ENCODE results near the gene EIF4E.
"Not testable (repeated sequence)": the region's sequence is repeated elsewhere in the genome, so short reads cannot be mapped to it uniquely, and the experiment has no call there.

Gene EIF4E

DNA sequence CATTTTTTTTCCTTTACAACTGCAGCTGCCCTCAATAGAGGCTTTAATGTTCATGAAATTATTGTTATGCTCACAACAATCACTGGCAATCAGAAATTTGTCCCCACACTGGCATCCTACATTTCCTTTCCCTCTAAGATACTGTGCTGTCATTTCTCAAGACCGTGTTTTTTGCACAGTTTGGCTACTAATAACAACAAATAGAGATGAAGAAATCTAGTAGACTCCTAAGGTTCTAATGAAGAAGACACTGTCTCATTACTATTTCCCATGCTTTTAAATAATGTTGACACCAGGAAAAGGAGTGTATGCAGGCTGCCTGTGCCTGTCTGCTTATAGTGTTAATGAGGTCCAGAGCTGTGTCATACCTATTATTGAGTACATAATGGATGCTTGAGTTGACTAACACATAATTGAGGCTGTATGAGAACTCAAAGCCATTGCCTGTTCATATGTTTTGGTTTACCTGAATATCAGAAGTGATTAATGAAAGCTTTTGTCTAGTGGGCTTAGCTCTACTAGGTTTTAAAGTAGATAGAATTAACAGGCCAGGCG, 1.5 kb upstream of the EIF4E start:
- DNase-seq, result peak; percentile 50 to 86 (median 80)

DNA sequence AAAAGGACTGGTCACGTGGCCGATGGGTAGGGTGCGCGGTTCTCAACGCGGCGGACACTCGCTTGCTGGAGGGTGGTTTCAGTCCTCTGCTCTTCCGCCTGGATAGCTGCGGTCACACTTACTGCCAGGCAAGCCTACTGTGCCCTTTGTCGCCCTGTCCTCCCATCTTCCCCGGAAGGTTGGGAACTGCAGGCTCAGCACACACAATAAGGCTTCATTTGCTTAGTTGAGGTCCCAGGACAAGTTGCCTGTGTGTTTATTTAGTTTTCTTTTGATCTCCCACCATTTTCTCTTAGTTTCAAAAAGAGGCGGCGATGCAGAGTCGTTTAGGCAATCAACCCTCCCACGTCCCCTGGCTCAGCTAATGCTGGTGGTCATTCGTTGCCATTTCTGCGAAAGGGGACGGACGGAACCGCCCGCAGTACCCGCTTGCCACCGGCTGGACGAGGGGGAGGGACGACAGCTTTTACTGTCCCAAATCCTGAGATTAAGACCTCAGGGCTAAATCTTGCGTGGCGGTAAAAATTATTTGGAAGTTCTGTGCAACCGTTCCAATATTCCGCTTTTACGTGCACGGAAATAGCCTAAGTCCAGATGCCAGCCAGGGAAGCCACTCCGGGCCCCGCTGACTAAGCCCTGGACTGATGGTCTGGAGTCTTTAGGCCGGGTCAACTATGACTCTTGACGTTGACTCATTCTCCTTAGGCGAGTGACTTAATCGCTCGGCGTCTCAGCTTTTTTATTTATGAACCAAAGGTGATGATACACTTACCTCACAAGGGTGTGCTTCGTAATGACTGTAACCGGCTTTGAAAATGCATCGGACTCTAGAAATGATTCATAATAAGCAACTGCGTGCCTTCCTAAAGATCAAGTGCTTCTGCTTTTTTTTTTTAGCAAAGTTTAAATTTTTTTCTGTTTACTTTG, 671 bp upstream of the EIF4E start:
- peak; percentile 95 to 99 (median 98) for DNase-seq

DNA sequence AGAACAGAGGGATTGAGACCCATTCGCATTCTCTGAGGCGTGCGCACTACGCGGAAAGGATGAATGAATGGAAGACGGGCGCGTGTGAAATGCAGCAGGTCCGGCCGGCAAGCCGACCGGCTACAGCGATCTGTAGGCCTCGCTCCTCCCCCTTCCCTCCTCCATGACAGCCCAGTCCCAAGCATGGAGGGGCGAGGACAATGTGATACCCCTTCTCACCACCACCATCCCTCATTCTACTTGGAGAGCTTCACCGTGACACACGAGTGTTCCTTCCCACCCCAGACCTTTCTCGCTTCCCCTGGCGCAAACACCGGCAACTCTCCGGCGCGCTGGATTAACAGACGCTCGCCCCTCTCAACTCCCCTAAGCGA, 815 bp downstream of the EIF4E start:
- DNase-seq, result peak; percentile 79 to 87 (median 84)

DNA sequence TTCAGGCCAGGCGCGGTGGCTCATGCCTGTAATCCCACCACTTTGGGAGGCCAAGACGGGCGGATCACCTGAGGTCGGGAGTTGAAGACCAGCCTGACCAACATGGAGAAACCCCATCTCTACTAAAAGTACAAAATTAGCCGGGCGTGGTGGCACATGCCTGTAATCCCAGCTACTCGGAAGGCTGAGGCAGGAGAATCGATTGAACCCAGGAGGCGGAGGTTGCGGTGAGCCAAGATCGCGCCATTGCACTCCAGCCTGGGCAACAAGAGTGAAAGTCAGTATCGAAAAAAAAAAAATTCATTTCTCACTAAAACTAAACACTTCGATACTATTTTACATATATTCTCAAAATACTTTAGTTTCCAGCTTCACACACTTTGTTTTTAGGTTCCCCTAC, 2.7 kb downstream of the EIF4E start:
- not testable (repeated sequence) for DNase-seq

DNA sequence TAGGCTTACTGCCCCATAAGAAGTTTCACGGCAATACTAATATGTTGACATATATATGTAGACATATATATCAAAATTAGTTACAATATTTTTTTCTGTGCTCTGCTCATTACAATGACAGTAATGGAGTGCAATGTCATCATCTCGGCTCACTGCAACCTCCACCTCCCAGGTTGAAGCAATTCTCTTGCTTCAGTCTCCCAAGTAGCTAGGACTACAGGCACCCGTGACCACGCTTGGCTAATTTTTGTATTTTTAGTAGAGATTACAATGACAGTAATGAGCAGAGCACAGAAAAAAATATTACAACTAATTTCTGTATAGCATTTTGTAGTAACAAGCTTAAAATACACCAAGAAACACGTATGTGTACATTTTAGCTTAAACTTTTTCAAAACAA, 7.6 kb downstream of the EIF4E start:
- DNase-seq, result no peak

DNA sequence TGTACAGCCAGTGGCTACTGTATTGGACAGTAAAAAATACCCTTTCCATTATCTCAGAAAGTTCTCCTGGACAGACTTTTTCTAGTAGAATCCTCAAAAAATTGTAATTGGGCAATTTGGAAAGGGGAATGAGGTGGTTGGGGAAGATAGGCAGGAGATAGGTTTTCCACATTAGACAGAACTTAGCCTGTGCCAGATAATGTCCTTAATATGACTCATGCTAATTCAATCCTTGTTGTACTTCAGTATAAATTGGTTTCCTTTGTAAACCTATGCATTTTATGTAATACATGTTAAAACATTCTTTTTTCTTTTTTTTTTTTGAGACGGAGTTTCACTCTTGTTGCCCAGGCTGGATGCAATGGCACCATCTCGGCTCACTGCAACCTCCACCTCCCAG, 8.9 kb downstream of the EIF4E start:
- no peak for DNase-seq

DNA sequence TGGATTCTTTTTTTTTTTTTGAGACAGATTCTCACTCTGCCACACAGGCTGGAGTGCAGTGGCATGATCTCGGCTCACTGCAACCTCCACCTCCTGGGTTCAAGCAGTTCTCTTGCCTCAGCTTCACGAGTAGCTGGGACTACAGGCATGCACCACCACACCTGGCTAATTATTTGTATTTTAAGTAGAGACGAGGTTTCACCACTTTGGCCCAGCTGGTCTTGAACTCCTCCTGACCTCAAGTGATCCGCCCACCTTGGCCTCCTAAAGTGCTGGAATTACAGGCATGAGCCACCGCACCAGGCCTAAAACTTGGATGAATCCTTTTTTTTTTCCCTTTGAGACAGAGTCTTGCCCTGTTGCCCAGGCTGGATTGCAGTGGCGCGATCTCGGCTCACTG, 18.2 kb downstream of the EIF4E start:
- DNase-seq, result not testable (repeated sequence)

DNA sequence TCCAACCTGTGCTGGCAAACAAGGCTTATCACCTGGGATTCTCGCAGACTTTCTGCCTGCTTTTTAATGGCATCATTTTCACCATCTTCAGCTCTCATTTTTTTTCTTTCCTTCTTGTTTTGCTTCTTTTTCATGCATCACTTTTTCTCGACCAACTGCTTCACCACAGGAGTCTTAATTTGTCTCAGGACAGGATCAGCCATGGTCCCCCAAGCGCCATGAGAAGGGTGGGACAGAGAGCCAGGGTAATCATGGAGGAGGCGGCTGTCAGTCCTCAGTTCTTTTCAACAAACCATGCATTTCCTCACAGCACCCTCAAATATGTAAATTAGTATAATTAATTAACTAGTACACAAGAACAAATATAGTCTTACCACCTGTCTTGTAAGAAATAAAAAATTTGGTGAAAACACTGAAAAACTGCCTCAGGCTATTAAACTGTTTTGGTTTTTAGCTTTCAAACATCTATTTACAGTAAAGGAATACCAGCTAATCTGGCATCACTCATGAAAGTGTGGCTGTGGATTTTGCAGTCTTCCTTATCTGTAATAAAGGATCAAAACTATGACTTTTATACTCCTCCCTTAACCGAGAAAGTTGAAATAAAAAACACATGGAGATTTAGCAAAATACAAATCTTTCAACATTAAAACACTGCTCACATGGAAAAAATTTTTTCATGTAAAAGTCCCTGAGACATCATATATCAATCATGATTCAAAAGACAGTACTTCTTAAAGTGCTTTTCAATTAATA, 19.1 kb downstream of the EIF4E start:
- no peak for DNase-seq

DNA sequence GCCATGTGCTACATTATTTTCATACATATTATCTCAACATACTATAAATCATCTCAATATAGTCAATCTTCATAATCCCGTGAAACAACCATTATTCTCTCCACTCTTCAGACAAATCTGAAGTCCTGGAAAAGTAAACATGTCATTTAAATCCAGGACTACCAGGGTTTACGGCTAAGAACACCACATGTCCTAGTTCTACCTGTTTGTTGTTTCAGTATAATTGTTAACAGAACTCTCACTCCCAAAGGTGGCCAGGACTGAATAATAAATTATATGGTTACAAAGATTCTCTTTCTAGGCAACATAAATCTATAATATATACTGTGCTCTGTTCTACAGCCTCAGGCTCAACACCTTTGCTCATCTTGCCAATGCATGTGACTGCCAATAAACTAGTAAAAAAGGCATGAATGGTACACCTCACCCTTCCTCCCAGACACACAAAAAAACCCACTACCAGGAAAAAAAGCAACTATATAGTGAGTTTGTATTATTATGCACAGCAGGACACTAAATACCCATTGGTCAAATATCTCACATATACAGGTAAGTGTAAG, 20.1 kb downstream of the EIF4E start:
- DNase-seq, result no peak

DNA sequence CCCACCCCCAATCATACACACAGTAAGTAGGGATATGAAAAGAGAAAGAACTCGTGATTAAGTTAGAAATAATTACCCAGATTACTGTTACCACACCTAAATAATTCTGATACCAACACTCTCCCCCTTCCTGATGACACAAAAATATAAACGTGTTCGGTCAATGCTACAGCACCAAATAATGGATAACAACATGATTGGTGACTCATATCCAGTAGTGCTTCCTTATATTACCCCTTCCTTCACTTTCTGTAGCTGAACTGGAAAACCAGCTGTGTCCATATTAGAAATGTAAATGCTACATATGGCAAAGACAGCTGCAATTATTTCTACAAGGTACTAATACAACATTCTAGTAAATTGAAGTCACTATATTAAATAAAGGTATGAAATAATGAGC, 20.8 kb downstream of the EIF4E start:
- DNase-seq, result peak in 1 of 3 donors; percentile 31

DNA sequence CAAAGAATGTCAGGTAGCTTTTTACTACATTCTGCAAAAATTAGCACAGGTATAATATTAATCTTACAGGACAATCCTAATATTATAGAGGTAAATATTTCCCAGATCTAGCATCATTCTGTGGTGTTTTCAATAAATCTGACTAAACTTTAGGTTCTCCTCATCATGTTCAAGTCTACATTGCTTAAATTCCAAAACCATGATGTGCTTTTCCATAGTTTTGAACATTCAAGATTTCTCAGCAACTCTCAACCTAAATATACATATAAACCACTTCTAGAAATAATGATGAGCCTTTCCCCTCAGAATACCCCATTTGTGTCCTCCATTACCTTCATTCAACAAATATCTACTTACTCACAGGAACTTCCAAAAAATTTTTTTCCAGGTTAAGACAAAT, 23.1 kb downstream of the EIF4E start:
- DNase-seq, result no peak

DNA sequence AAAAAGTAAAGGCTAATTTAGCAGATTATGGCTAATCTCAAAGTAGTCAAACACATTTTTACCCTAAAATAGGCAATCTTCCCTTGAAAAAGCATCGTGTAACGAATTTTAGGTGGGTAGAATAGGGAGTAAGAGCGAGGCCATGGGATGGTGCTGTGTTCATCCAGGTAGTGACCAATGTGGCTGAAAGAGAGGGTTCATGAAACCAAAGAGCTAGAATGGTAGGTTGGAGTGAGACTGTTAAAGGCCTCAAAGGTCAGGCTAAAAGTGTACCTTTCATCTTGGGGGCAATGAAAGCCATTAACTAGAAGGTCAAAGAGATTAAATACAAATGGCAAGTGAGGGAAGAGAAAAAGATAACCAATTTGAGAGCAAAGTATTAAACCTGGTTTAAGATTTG, 23.6 kb downstream of the EIF4E start:
- DNase-seq, result no peak

DNA sequence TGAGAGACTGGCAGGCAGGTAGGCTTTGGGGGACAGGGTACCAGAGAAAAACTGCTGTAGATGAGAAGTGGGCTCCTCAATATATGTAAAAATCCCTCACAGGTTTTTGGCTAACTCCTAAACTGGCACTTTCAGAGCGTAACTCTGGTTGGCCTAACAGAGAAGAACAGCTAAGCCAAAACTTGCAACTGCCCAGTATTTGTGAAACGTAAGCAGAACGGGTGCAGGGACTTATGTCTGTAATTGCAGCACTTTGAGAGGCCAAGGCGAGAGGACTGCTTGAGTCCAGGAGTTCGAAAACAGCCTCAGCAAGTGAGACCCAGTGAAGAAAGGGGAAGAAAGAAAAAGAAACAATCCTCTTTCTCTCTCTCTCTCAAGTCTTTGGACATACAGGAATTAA, 25.0 kb downstream of the EIF4E start:
- no peak for DNase-seq

DNA sequence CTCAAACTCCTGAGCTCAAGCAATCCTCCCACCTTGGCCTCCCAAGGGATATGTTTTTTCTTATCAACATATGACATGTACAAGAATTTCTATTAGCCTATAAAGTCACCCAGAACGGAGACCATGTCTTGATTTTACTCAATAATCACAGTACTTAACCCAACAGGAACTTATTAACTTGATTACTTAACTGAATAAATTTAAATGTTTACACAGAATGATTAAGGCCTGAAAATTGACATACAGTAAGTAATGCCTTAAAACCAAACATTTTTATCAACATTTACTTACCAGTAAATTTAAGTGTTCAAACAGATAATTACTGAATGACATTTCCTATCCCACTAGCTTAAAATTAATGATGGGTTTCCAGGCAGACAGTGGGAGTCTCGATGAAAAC, 25.4 kb downstream of the EIF4E start:
- no peak for DNase-seq

DNA sequence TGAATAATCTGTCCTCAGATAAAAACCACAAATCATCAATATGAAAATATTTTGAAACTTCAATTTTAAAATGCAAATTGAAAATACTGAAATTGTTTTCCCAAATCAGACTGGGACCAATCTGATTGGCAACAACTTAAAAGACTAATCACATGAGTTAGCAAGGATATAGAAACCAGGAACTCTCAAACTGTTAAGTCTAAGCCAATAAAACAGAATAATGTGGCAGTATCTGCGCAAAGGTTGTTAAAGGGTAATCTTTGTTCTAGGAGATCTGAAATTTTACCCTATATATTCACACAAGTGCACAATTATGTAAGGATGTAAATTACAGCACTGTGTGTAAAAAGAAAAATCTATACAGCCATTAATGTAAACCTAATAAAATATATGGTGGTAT, 29.7 kb downstream of the EIF4E start:
- DNase-seq, result no peak

DNA sequence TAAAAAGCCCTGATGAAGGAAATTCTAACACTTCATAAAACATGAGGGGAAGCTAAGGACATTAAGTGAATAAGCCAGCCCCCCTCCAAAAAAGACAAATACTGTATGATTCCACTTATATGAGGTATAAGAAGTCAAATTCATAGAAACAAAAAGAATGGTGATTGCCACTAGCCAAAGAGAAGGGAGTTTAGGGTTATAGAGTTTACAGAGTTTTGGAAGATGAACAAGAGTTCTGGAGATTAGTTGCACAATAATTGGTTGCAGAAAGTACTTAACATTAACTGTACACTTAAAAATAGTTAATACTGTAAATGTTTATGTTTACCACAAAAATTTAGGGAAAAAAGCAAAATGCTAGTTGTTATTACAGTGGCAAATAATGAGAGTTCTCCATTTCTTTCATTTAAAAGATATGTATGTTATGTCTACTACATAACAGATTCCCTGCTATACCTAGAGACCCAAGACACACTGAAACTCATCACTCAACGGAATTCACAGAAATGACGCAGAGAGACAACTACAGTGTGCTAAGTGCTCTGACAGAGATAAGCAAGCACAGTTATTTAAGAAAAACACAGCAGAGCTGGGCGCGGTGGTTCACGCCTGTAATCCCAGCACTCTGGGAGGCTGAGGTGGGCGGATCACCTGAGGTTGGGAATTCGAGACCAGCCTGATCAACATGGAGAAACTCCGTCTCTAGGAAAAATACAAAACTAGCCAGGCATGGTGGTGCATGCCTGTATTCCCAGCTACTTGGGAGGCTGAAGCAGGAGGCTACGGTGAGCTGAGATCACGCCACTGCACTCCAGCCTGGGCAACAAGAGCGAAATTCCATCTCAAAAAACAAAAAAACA, 37.2 kb downstream of the EIF4E start:
- DNase-seq, result no peak

DNA sequence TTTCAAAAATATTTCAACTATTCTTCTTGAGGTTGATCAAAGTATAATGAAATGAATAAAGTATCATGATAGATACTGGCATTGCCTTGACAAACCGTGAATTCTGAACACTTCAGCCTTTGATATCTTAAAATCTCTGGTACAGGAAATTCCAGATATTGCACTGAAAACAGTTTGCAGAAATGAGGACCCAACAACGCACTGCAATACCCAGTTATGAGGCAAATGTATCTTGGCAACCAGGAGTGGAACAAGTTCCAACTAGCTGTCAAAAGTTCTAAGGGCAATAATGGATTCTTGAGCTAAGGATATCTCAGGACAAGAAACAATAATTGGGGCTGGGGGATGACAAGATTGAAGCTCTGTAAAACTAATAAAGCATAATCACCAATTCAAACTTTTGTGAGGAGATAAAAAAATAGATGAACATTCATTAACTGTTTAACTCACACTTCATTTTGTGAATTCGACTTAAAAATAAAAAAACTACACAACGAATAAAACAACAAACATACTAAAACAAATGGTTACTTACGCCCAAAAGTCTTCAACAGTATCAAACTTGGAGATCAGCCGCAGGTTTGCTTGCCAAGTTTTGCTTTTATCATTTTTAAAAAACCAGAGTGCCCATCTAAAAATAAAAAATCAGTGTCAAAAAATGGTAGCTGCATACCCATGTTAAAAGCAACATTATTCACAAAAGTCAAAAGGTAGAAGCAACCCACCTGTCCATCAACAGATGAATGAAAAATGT, 38.1 kb downstream of the EIF4E start:
- no peak for DNase-seq

DNA sequence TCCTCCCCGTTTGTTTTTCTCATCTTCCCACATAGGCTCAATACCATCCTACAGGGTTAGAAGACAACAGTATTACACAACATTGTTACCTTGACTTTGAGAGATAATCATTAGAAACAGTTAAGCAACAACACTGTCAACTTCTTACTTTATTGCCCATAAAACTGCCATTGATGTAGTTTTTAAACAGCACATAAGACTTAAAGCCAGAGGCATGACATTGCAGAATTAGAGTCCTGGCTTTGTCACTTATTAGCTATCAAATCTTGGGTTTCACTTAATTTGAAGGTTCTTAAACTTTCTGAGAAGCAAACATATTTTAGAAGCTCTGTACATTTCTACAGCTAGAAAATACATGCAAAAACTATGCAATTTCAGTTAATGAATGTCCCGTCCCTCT, 41.8 kb downstream of the EIF4E start:
- DNase-seq, result no peak

DNA sequence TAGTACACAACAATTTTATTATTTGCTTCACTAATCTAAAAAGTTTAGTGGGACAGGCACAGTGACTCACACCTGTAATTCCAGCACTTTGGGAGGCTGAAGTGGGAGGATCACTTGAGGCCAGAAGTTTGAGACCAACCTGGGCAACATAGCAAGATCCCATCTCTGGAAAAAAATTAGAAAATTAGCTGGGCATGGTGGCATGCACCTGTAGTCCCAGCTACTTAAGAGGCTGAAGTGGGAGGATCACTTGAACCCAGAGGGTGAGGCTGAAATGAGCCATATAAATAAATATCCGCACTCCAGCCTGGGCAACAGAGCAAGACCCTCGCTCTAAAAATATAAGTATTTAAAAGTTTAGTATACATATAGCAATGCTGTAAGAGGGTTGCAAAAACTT, 42.6 kb downstream of the EIF4E start:
- not testable (repeated sequence) for DNase-seq

DNA sequence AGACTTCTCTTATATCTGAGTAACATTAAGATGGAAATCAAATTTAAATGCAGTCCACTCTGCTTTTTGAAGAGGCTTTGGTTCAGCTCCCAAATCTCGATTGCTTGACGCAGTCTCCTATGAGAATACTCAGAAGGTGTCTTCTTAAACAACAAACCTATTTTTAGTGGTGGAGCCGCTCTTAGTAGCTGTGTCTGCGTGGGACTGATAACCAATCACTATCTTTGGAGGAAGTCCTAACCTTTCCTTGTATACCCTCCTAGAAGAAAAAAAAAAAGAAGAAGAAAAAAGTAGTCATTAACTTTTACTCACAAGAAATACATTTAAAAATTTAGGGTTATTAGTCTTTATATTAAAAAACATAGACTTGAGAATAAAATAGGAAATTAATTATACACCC, 48.0 kb downstream of the EIF4E start:
- DNase-seq, result not testable (repeated sequence)

DNA sequence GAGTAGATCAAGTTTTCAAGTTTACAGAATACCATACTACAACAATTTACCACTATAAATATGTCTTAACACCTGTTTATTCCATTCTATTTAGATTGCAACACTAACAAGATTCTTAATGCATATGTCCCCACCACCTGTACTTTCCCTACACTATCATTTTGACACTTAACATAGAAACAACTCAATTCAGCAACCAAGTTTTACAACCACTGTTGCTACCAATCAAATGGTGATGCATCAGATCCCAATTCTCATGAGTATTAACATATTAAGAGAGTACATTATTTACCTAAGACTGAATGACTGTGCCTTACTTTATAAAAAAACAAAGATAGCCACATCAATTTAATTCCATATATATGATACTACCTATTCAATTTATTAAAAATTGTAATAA, 49.4 kb downstream of the EIF4E start:
- no peak for DNase-seq

DNA sequence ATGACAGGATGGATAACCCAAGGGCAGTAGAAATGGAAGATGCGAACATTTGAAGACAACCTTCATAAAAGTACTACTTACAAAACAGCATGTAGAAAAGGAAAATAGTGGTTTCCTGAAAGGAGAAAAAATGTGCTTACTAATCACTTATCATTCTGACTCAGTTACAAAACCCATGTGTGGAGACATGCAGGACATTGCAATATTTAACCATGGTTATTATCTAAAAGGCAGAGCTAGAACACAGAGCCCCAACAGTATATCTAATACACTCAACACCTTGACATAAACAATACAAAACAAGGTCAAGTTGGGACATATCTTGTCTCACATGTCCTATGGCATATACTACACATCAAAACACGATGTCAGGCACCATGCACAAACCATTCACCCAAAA, 55.9 kb downstream of the EIF4E start:
- no peak for DNase-seq
